SK-N-SH treated with all-trans-retinoic acid at 6 μM for 48 hours (cell line): ENCODE results near the gene ATXN7.

Experiments
- ATAC-seq: fragments of 200-7000 bp; cut with Tn5 transposase; 3 replicates; pipeline ENCODE4 v1.9.1; 2020; ENCODE audit warnings: mild to moderate bottlenecking, moderate library complexity
- ARNTL ChIP-seq: fragments of 450-650 bp; formaldehyde crosslinking; IDR thresholded peaks from 2 replicates; pipeline ENCODE4 v1.5.0; 2020; ENCODE audit warnings: low read depth, mild to moderate bottlenecking, moderate library complexity, borderline replicate concordance
- BACH2 ChIP-seq: fragments of 250-450 bp; sonication (Bioruptor Pico); IDR thresholded peaks from 2 replicates; pipeline ENCODE4 v1.9.0; 2021; ENCODE audit warnings: mild to moderate bottlenecking, borderline replicate concordance
- CREB5 ChIP-seq: fragments of 250-450 bp; sonication (Bioruptor Pico); IDR thresholded peaks from 2 replicates; pipeline ENCODE4 v1.5.1; 2020; ENCODE audit warnings: low read depth, mild to moderate bottlenecking, moderate library complexity
- CSDC2 ChIP-seq: fragments of 250-450 bp; sonication (Bioruptor Pico); IDR thresholded peaks from 2 replicates; pipeline ENCODE4 v1.5.0; 2020; ENCODE audit warnings: mild to moderate bottlenecking, moderate library complexity
- ESRRG ChIP-seq: fragments of 250-450 bp; sonication (Bioruptor Pico); IDR thresholded peaks from 2 replicates; pipeline ENCODE4 v1.6.1; 2021; ENCODE audit warnings: mild to moderate bottlenecking
- GLIS3 ChIP-seq: fragments of 250-450 bp; sonication (Bioruptor Pico); IDR thresholded peaks from 2 replicates; pipeline ENCODE4 v1.5.0; 2020; ENCODE audit warnings: mild to moderate bottlenecking, moderate library complexity
- ISL1 ChIP-seq: fragments of 250-450 bp; sonication (Bioruptor Pico); IDR thresholded peaks from 2 replicates; pipeline ENCODE4 v2.1.2; 2022; ENCODE audit warnings: mild to moderate bottlenecking, moderate library complexity
- OSR1 ChIP-seq: fragments of 250-450 bp; sonication (Bioruptor Pico); IDR thresholded peaks from 2 replicates; pipeline ENCODE4 v1.8.0; 2022; ENCODE audit warnings: moderate library complexity, mild to moderate bottlenecking, inconsistent platforms
- PATZ1 ChIP-seq: fragments of 250-450 bp; sonication (Bioruptor Pico); IDR thresholded peaks from 2 replicates; pipeline ENCODE4 v1.8.0; 2020; ENCODE audit warnings: mild to moderate bottlenecking, moderate library complexity, borderline replicate concordance
- RARB ChIP-seq: fragments of 250-450 bp; sonication (Bioruptor Pico); IDR thresholded peaks from 2 replicates; pipeline ENCODE4 v1.8.0; 2021; ENCODE audit warnings: mild to moderate bottlenecking, moderate library complexity
- SNAI2 ChIP-seq: fragments of 250-450 bp; sonication (Bioruptor Pico); IDR thresholded peaks from 2 replicates; pipeline ENCODE4 v1.5.0; 2020; ENCODE audit warnings: mild to moderate bottlenecking, moderate library complexity
- TCF4 ChIP-seq: fragments of 250-450 bp; sonication (Bioruptor Pico); IDR thresholded peaks from 2 replicates; pipeline ENCODE4 v1.8.0; 2021; ENCODE audit warnings: mild to moderate bottlenecking, moderate library complexity, borderline replicate concordance
- TOX ChIP-seq: fragments of 250-450 bp; sonication (Bioruptor Pico); IDR thresholded peaks from 2 replicates; pipeline ENCODE4 v1.8.0; 2021; ENCODE audit warnings: mild to moderate bottlenecking, moderate library complexity, borderline replicate concordance
- TSHZ2 ChIP-seq: fragments of 250-450 bp; sonication (Bioruptor Pico); IDR thresholded peaks from 2 replicates; pipeline ENCODE4 v1.5.0; 2020; ENCODE audit warnings: mild to moderate bottlenecking, moderate library complexity
- ZC3H10 ChIP-seq: fragments of 250-450 bp; sonication (Bioruptor Pico); IDR thresholded peaks from 2 replicates; pipeline ENCODE4 v1.5.1; 2021; ENCODE audit warnings: mild to moderate bottlenecking, moderate library complexity
- ZFP3 ChIP-seq: fragments of 250-450 bp; sonication (Bioruptor Pico); IDR thresholded peaks from 2 replicates; pipeline ENCODE4 v1.5.0; 2020; ENCODE audit warnings: mild to moderate bottlenecking, moderate library complexity
- ZFP30 ChIP-seq: fragments of 450-650 bp; formaldehyde crosslinking; IDR thresholded peaks from 2 replicates; pipeline ENCODE4 v1.5.0; 2022; ENCODE audit warnings: mild to moderate bottlenecking, moderate library complexity
- ZNF565 ChIP-seq: fragments of 450-650 bp; formaldehyde crosslinking; conservative IDR thresholded peaks from 2 replicates; pipeline ENCODE4 v1.5.0; 2020; ENCODE audit warnings: low read depth, mild to moderate bottlenecking, moderate library complexity
- ZNF70 ChIP-seq: fragments of 450-650 bp; formaldehyde crosslinking; IDR thresholded peaks from 2 replicates; pipeline ENCODE4 v1.5.0; 2020; ENCODE audit warnings: mild to moderate bottlenecking, moderate library complexity
- ZNF8 ChIP-seq: fragments of 450-650 bp; formaldehyde crosslinking; IDR thresholded peaks from 2 replicates; pipeline ENCODE4 v1.5.0; 2020; ENCODE audit warnings: mild to moderate bottlenecking, moderate library complexity

Gene ATXN7

GRCh38 chr3:63900459-63900858 lies 36.8 kb downstream of the ATXN7 start:
- peak; percentile 82 for TF ChIP-seq ZNF70 (CRISPR knock-in tag)
- TF ChIP-seq CSDC2 (CRISPR knock-in tag), result no peak
- ATAC-seq, result peak; percentile 27; the same call in 1 of the 3 replicates

GRCh38 chr3:63905731-63906620 lies 42.3 kb downstream of the ATXN7 start:
- ATAC-seq, result no peak
- TF ChIP-seq ESRRG (CRISPR knock-in tag) (no peak), ISL1 (no peak), TCF4 (no peak)

GRCh38 chr3:63908081-63908736 lies 44.5 kb downstream of the ATXN7 start:
- no peak for TF ChIP-seq BACH2 (CRISPR knock-in tag)
- TF ChIP-seq ZC3H10 (CRISPR knock-in tag), result no peak
- TF ChIP-seq ZNF70 (CRISPR knock-in tag), result no peak
- TF ChIP-seq ZFP30 (CRISPR knock-in tag), result no peak
- TF ChIP-seq ARNTL, result no peak
- TF ChIP-seq ZNF8 (CRISPR knock-in tag), result no peak
- no peak for TF ChIP-seq TCF4
- no peak for TF ChIP-seq PATZ1
- TF ChIP-seq SNAI2 (CRISPR knock-in tag), result no peak
- TF ChIP-seq ISL1, result no peak
- TF ChIP-seq OSR1, result no peak
- TF ChIP-seq TOX (CRISPR knock-in tag), result no peak
- TF ChIP-seq RARB (CRISPR knock-in tag), result no peak
- no peak for TF ChIP-seq ZFP3 (CRISPR knock-in tag)
- TF ChIP-seq CSDC2 (CRISPR knock-in tag), result no peak
- TF ChIP-seq TSHZ2, result no peak
- no peak for TF ChIP-seq CREB5 (CRISPR knock-in tag)
- no peak for TF ChIP-seq GLIS3 (CRISPR knock-in tag)
- TF ChIP-seq ESRRG (CRISPR knock-in tag), result no peak
- TF ChIP-seq ZNF565 (CRISPR knock-in tag), result no peak
- TF ChIP-seq, all 23 proteins: peak for 0
- ATAC-seq, result peak; percentile 28; the same call in 2 of the 3 replicates

GRCh38 chr3:63908776-63909175 lies 45.1 kb downstream of the ATXN7 start:
- no peak for ATAC-seq
- TF ChIP-seq GLIS3 (CRISPR knock-in tag), result no peak
- no peak for TF ChIP-seq ZNF70 (CRISPR knock-in tag)
- TF ChIP-seq SNAI2 (CRISPR knock-in tag), result no peak
- no peak for TF ChIP-seq PATZ1
- TF ChIP-seq TCF4, result no peak
- TF ChIP-seq OSR1, result no peak
- no peak for TF ChIP-seq RARB (CRISPR knock-in tag)
- TF ChIP-seq ARNTL, result no peak
- TF ChIP-seq ESRRG (CRISPR knock-in tag), result no peak
- TF ChIP-seq ZFP3 (CRISPR knock-in tag), result no peak
- TF ChIP-seq TOX (CRISPR knock-in tag), result no peak
- TF ChIP-seq CSDC2 (CRISPR knock-in tag), result no peak
